Measurements from ENCODE around the gene LRRC32.

LRRC32 gene

DNA sequence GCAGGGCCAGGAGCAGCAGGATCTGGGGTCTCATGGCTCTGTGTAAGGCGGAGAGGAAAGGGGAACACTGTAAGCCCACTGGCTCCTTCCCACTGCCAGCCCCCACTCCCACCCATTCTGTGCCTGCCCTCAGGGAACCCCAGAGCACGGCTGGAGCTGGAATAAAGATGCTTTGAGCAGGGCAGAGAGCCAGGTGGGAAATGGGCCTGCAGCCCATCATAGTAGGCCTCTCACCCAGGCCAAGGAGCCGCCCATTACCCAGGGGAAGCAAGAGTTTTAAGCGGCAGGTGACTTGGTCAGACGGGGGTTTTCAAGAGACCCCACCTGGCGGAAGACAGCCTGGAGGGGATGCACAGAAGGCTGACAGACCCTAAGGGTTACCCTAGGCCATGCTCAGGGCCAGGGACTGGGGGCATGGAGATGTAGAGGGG, 4.6 kb downstream of the LRRC32 start:
- in situ Hi-C loops (cut with HindIII; ENCODE audit: low sequenced_read_pairs): no loop called here

DNA sequence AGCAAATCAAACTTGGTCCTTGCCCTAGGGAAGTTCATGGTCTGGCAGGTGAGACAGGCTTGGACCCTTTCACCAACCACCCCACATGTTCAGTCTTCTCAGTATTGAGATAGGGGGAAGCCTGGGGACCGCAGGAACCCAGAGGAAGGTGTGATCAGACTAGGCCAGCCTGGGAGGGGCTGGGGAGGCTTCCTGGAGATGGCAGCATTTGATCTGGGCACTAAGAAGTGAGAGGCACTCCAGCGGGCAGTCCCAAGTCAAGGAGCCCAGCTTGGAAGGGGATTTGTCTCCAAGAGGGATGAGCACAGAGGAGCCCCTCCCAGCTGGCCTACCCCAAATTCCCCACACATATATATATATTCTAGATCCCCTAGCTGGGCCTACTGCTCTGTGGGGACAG, 5.4 kb downstream of the LRRC32 start:
- in situ Hi-C loops (cut with HindIII; ENCODE audit: low sequenced_read_pairs): no loop called here

- in situ Hi-C loops (cut with HindIII; ENCODE audit: low sequenced_read_pairs): no loop called here
Measured at GRCh38 chr11:76664578-76665061, 5.9 kb downstream of the LRRC32 start.

DNA sequence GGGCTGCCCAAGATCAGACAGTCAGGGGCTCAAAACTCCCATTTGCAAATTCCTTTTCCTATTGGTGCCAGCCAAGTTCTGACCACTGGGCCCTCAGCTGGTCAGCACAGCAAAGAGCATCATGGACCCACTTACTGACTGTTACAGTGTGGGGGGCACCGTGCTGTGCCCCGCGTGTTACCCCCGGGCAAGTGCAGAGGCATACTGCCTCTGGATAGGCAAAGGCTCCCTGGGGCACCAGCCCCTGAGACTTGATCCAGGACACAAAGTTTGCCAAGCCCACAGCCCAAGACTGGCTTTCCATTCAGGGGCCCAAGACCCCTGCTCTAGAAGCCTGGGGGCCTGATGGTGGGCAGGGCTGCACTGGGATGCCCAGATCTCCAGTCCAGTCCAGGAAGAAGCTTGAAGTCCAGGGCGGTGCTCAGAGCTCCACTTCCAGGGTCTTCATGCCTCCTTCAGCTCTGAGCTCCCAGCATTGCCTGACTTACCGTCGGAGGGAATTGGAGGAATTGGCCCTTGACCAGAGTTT, 6.6 kb downstream of the LRRC32 start:
- in situ Hi-C loops (cut with HindIII; ENCODE audit: low sequenced_read_pairs): no loop called here

DNA sequence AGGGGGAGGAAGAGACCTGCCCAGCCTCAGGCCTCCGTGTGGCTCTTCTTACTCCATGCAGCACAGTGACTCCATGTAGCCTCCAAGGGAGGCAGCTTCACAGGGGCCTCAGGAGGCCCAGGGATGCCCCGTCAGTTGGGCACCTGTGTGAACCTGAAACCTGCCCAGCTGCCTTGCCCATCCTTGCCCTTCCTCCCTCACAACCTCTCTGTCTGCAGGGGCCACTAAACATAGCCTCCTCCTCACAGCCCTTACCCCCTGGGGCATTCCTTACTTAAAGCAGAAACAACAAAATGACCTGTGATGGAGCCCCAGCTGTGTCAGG, 7.1 kb downstream of the LRRC32 start:
- in situ Hi-C loops (cut with HindIII; ENCODE audit: low sequenced_read_pairs): no loop called here

GRCh38 chr11:76662656-76663485, 7.7 kb downstream of the LRRC32 start:
- in situ Hi-C loops (cut with HindIII; ENCODE audit: low sequenced_read_pairs): no loop called here

DNA sequence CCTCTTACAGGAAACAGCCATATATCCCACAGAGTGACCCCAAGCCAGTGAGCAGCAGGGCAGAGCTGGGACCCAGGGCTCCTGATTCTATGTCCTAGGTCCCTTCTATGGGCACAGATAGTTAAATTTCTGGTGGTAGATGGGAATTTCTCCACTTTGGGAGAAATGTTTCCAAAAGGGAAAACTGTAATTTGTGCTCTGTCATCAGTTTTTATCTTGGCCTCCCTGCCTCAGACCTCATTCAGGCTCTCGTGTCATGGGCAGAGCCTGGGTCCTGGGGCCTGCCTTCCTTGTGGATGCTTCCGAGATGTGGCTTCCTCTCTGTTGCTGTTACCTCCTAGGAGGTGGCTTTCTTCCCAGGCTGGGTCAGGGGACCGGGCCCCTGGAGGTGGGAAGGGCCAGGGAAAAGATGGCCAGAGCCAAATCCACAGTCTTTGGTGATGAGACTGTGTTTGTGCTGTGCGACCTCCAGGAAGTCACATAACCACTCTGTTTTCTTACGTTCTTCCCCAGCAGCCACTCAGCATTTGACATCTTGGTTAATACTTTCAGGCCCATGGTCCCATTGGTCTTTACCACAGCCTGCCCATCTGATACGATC, 8.6 kb downstream of the LRRC32 start:
- in situ Hi-C loops (cut with HindIII; ENCODE audit: low sequenced_read_pairs): no loop called here

DNA sequence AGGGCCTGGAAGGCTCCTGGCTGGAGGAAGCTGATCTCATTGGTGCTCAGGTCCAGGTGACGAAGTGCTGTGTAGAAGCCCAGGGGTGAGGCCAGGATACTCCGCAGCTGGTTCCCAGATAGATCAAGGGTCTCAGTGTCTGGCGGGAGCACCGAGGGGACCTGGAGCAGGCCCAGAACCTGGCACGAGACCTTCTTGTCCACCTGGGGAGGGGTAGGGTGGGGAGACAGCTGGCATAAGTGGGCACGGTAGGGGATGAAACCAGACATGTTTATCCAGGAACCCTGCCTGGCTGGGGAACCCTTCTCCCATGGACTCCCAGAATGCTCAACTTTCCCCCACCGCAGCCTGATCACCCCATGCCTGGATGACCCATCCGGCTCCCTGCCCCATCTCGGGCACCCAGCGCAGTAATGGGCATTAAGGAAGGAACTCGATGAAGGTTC, 9.2 kb downstream of the LRRC32 start:
- in situ Hi-C loops (cut with HindIII; ENCODE audit: low sequenced_read_pairs): no loop called here

- in situ Hi-C loops (cut with HindIII; ENCODE audit: low sequenced_read_pairs): no loop called here
Measured at GRCh38 chr11:76660533-76661305, 9.8 kb downstream of the LRRC32 start.

DNA sequence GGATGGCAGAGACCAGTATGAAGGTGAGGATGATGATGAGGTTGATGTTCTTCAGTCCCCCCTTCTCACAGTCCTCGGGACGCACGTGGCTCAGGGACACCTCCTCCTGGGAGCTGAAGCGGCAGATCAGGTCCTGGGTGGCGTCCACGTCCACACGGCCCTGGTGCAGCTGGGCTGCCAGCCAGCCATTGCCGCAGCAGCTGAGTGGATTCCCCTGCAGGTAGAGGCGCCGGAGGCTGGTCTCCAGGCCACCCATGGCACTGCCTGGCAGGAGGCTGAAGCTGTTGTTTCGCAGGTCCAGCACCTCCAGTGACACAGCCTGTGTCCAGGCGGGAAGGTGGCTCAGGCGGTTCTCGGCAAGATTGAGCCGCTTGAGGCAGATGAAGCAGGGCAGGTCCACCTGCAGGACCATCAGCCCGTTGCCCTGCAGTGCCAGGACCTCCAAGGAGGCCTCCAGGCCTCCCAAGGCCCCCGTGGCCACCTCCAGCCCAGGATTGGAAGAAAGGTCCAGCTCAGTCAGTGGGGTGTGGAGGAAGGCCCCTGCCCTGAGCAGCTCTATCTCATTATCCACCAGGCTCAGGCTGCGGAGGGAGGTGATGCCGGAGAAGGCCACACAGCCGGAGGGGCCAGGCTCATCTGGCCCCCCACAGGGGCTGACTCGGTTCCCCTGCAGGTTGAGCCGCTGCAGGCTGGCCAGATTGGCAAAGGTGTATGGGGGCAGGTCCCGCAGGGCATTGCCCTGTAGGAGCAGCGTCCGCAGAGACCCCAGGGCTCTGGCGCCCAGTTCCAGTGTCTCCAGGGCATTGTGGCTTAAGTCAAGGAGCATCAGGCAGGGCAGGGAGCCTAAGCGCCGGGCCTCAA, 10.6 kb downstream of the LRRC32 start:
- in situ Hi-C loops (cut with HindIII; ENCODE audit: low sequenced_read_pairs): no loop called here

GRCh38 chr11:76658651-76659650, 11.6 kb downstream of the LRRC32 start:
- in situ Hi-C loops (cut with HindIII; ENCODE audit: low sequenced_read_pairs): no loop called here

GRCh38 chr11:76658231-76658630, 12.3 kb downstream of the LRRC32 start:
- in situ Hi-C loops (cut with HindIII; ENCODE audit: low sequenced_read_pairs): no loop called here

- in situ Hi-C loops (cut with HindIII; ENCODE audit: low sequenced_read_pairs): no loop called here
Measured at GRCh38 chr11:76657187-76658170, 13.1 kb downstream of the LRRC32 start.

- in situ Hi-C loops (cut with HindIII; ENCODE audit: low sequenced_read_pairs): no loop called here
Measured at GRCh38 chr11:76656571-76657081, 13.9 kb downstream of the LRRC32 start.

GRCh38 chr11:76656050-76656531, 14.5 kb downstream of the LRRC32 start:
- in situ Hi-C loops (cut with HindIII; ENCODE audit: low sequenced_read_pairs): no loop called here

DNA sequence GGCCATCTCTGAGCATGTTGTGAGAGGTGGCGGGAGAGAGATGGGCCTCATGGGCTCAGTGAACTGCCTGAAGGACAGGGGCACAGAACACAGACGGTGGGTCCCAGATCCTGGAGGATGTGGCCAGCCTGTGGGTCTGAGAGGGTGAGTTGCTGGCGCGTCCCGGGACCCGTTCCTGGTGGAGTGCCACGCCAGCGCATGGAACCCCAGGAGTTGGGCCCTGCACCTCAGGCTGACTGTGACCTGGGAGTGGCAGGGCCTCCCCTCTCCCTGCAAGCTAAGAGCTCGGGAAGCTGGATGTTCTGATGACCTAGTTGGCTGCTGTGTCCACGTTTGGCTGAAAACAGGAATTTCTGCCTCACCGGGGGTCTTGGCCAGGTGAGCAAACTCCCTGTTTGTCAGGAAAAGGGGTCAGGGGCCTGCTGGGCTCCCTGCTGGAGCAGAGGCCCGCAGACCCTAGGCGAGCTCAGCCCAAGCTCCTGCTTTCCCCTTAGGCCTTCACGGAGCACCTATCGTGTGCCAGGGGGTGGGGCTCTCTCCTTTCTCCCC, 15.0 kb downstream of the LRRC32 start:
- in situ Hi-C loops (cut with HindIII; ENCODE audit: low sequenced_read_pairs): no loop called here

GRCh38 chr11:76654980-76655379, 15.6 kb downstream of the LRRC32 start:
- in situ Hi-C loops (cut with HindIII; ENCODE audit: low sequenced_read_pairs): no loop called here

All from endothelial cell of hepatic sinusoid (primary cell).